H1 (cell line): ENCODE measurements around the gene MTARC2.

ENCODE experiments used
- ASH2L ChIP-seq: fragments of 200-600, 300-600 bp; sonication (generic); IDR thresholded peaks from one replicate; pipeline ENCODE4 v1.7.1; 2017; ENCODE audit warnings: low read length
- EP300 ChIP-seq, 2 experiments: IDR thresholded peaks; 1 replicate in 1 of 2; 2 replicates in 1 of 2; pipeline ENCODE4 v1.6.1; 2011 to 2012; ENCODE audit warnings: low read depth in 2 of 2, low read length in 2 of 2, mild to moderate bottlenecking in 2 of 2, borderline replicate concordance in 1 of 2, inconsistent platforms in 1 of 2, moderate library complexity in 1 of 2
- EZH2 ChIP-seq: fragments of 200-600 bp; sonication (generic); IDR thresholded peaks from 2 replicates; pipeline ENCODE4 v1.7.1; 2012; ENCODE audit warnings: low read depth, mild to moderate bottlenecking, moderate library complexity, low read length, inconsistent platforms; ENCODE audit not compliant: severe bottlenecking
- JUN ChIP-seq: IDR thresholded peaks from 2 replicates; pipeline ENCODE4 v1.6.1; 2011; ENCODE audit warnings: low read depth, mild to moderate bottlenecking, improper control_type of control experiment, low read length
- POLR2AphosphoS5 ChIP-seq: IDR thresholded peaks from 2 replicates; pipeline ENCODE4 v1.6.1; 2011; ENCODE audit warnings: low read depth, low read length
- RAD21 ChIP-seq, 2 experiments: IDR thresholded peaks in 1 of 2; conservative IDR thresholded peaks in 1 of 2; 2 replicates each; pipeline ENCODE4 v1.6.1; 2011; ENCODE audit warnings: low read depth in 2 of 2, low read length in 2 of 2, improper control_type of control experiment in 1 of 2, inconsistent platforms in 1 of 2, mild to moderate bottlenecking in 1 of 2, moderate library complexity in 1 of 2
- TAF7 ChIP-seq: optimal IDR thresholded peaks from 2 replicates; pipeline ENCODE3; 2011; ENCODE audit warnings: low read depth, mild to moderate bottlenecking, inconsistent platforms, low read length, moderate library complexity, borderline replicate concordance
- TF ChIP-seq, protein P1 (sequence below): IDR thresholded peaks from 2 replicates; pipeline ENCODE4 v1.6.1; 2012; ENCODE audit warnings: inconsistent platforms
- TF ChIP-seq, protein P2 (sequence below), 3 experiments: IDR thresholded peaks; 1 replicate in 2 of 3; 2 replicates in 1 of 3; pipeline versions ENCODE4 v1.5.1 to v1.6.1; 2011; ENCODE audit warnings: low read length in 3 of 3, mild to moderate bottlenecking in 3 of 3, inconsistent platforms in 2 of 3, low read depth in 1 of 3, moderate library complexity in 1 of 3; ENCODE audit not compliant: insufficient read depth in 1 of 3; ENCODE audit errors: control extremely low read depth in 1 of 3

DNA sequence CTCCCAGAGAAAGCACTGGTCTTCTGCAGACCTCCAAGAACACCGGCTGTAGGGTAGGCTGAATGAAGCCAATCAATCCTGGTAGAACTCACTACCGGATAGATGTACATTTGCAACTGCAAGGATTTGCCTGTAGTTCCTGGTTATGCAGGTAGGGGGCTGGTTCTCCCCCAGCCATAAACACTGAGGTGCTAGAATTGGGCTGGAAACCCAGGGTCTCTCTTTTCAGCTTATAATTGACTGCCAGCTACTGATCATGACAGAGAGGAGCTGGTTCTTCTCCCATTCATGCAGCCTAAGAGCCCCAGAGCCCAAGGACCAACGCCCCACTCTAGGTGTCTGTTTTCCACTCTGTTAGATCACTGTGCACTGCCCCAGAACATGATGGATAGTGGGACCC is 21.5 kb upstream of the MTARC2 start:
- TF ChIP-seq, protein P1, sequence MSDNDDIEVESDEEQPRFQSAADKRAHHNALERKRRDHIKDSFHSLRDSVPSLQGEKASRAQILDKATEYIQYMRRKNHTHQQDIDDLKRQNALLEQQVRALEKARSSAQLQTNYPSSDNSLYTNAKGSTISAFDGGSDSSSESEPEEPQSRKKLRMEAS, result no peak
- TF ChIP-seq EZH2 (no peak), ASH2L (no peak), EP300 (IDR thresholded peaks at IDR 0.05; ENCODE audit: borderline replicate concordance in 1 of 2, low read depth in 2 of 2, low read length in 2 of 2) (no peak), TAF7 (no peak), JUN (no peak), RAD21 (IDR thresholded peaks at IDR 0.05 in 1 of 2, conservative IDR thresholded peaks at IDR 0.05 in 1 of 2; ENCODE audit: low read depth in 2 of 2, low read length in 2 of 2) (peak in 1 of 2 experiments; percentile 35; a peak in 2 of 4 replicates), POLR2AphosphoS5 (no peak)
- TF ChIP-seq, protein P2, sequence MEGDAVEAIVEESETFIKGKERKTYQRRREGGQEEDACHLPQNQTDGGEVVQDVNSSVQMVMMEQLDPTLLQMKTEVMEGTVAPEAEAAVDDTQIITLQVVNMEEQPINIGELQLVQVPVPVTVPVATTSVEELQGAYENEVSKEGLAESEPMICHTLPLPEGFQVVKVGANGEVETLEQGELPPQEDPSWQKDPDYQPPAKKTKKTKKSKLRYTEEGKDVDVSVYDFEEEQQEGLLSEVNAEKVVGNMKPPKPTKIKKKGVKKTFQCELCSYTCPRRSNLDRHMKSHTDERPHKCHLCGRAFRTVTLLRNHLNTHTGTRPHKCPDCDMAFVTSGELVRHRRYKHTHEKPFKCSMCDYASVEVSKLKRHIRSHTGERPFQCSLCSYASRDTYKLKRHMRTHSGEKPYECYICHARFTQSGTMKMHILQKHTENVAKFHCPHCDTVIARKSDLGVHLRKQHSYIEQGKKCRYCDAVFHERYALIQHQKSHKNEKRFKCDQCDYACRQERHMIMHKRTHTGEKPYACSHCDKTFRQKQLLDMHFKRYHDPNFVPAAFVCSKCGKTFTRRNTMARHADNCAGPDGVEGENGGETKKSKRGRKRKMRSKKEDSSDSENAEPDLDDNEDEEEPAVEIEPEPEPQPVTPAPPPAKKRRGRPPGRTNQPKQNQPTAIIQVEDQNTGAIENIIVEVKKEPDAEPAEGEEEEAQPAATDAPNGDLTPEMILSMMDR (IDR thresholded peaks at IDR 0.05; ENCODE audit: control extremely low read depth in 1 of 3, insufficient read depth in 1 of 3, low read depth in 1 of 3, low read length in 3 of 3), result peak; percentile 31 to 62 (median 33)
